Measurements from ENCODE around the gene IFI44. TPM values are rescaled to one million over a fixed set of nuclear protein-coding genes. Genes with fewer than 3 reads are reported as not detected.

Gene IFI44
- total and polyA plus RNA-seq, 2 of the 13 experiments (the other 11 are each of a cell fraction or from before 2014, with no cell fraction given), result not detected

GRCh38 chr1:78601068-78601467 lies 48.6 kb upstream of the IFI44 start:
- H3K9ac ChIP-seq (ENCODE audit: insufficient read depth, low read depth, low read length), result no peak overlapping the region
- no peak for DNase-seq (ENCODE audit: low spot score)
- CTCF ChIA-PET (ENCODE audit: low intra/inter-chr PET ratio, low total read pairs), result no interaction called here
- no TSS peak for BruUV-seq (replicated peaks)
- no peaks in the 10 kb centered on the region for H3K79me2 ChIP-seq (ENCODE audit: insufficient read depth, low read length)
- no peak overlapping the region for H3K27ac ChIP-seq (ENCODE audit: extremely low read length, insufficient read depth, low read length)
- H3K4me3 ChIP-seq (replicated peaks in 1 of 3; ENCODE audit: insufficient read depth in 1 of 3, low read depth in 2 of 3, low read length in 3 of 3), result no peak overlapping the region
- intact Hi-C loops (cut with micrococcal nuclease; ENCODE audit: unreplicated experiment), result no loop called here
- in situ Hi-C loops (cut with HindIII; ENCODE audit: extremely low pct_ligation_motif_present, low pct_unique_long_range_greater_than_20kb), result loop anchor here (10.0 kb wide), 1 partner anchor 456 kb away; no protein-coding TSS in a partner anchor
- TF ChIP-seq ZNF260 (CRISPR knock-in tag; IDR thresholded peaks at IDR 0.05; ENCODE audit: borderline replicate concordance, low read depth), result no peak
- no peak for TF ChIP-seq ZNF747 (CRISPR knock-in tag; IDR thresholded peaks at IDR 0.05; ENCODE audit: borderline replicate concordance)
- H3K4me1 ChIP-seq (ENCODE audit: insufficient read depth, low read length), result peaks cover 8% of the 10 kb centered on the region; the same call in 1 of the 2 replicates
- POLR2A ChIA-PET, result no interaction called here
- 0% methylated on average over 1 of the region's 1 CpG for whole genome bisulfite sequencing (ENCODE audit: low lambda C conversion rate)
- H3K9me3 ChIP-seq (ENCODE audit: low read length), result no peaks in the 10 kb centered on the region
- H3K4me2 ChIP-seq (ENCODE audit: low read depth, low read length), result no peak overlapping the region
- H3K27me3 ChIP-seq (ENCODE audit: control insufficient read depth in 1 of 2, insufficient read depth in 2 of 2, low read length in 2 of 2), result no peaks in the 10 kb centered on the region
- H4K20me1 ChIP-seq (ENCODE audit: insufficient read depth, low read length), result no peaks in the 10 kb centered on the region
- no peak overlapping the region for H2AFZ ChIP-seq (ENCODE audit: low read length)
- no peak for ATAC-seq
- H3K36me3 ChIP-seq (replicated peaks in 1 of 2; ENCODE audit: control insufficient read depth in 1 of 2, insufficient read depth in 2 of 2, low read length in 2 of 2), result no peaks in the 10 kb centered on the region
- no peak for FAIRE-seq

- FAIRE-seq (no peak), ATAC-seq (no peak), DNase-seq (ENCODE audit: low spot score) (no peak)
- H4K20me1 ChIP-seq (ENCODE audit: insufficient read depth, low read length), result no peaks in the 10 kb centered on the region
- intact Hi-C loops (cut with micrococcal nuclease; ENCODE audit: unreplicated experiment), result no loop called here
- H3K9ac ChIP-seq (ENCODE audit: insufficient read depth, low read depth, low read length), result no peak overlapping the region
- TF ChIP-seq ZKSCAN5 (CRISPR knock-in tag; IDR thresholded peaks at IDR 0.05), result no peak
- no peaks in the 10 kb centered on the region for H3K36me3 ChIP-seq (replicated peaks in 1 of 2; ENCODE audit: control insufficient read depth in 1 of 2, insufficient read depth in 2 of 2, low read length in 2 of 2)
- POLR2A ChIA-PET, result no interaction called here
- H3K79me2 ChIP-seq (ENCODE audit: insufficient read depth, low read length), result no peaks in the 10 kb centered on the region
- H2AFZ ChIP-seq (ENCODE audit: low read length), result no peak overlapping the region
- no peak overlapping the region for H3K4me3 ChIP-seq (replicated peaks in 1 of 3; ENCODE audit: insufficient read depth in 1 of 3, low read depth in 2 of 3, low read length in 3 of 3)
- CTCF ChIA-PET (ENCODE audit: low intra/inter-chr PET ratio, low total read pairs), result no interaction called here
- WGBS (ENCODE audit: low lambda C conversion rate), result 3% methylated on average over 1 of the region's 1 CpG
- in situ Hi-C loops (cut with HindIII; ENCODE audit: extremely low pct_ligation_motif_present, low pct_unique_long_range_greater_than_20kb), result loop anchor here (10.0 kb wide), 1 partner anchor 458 kb away; no protein-coding TSS in a partner anchor
- H3K4me1 ChIP-seq (ENCODE audit: insufficient read depth, low read length), result peaks cover 14% of the 10 kb centered on the region; the same call in 1 of the 2 replicates
- no peak overlapping the region for H3K27ac ChIP-seq (ENCODE audit: extremely low read length, insufficient read depth, low read length)
- no peak overlapping the region for H3K4me2 ChIP-seq (ENCODE audit: low read depth, low read length)
- BruUV-seq (replicated peaks), result no TSS peak
- no peaks in the 10 kb centered on the region for H3K9me3 ChIP-seq (ENCODE audit: low read length)
- no peaks in the 10 kb centered on the region for H3K27me3 ChIP-seq (ENCODE audit: control insufficient read depth in 1 of 2, insufficient read depth in 2 of 2, low read length in 2 of 2)
Observed at GRCh38 chr1:78603206-78603605, 46.4 kb upstream of the IFI44 start.

Measured in HepG2 (cell line).